ENCODE data around the gene OLA1.
A peak's percentile ranks its signal among the peaks of the same experiment; 100 is the strongest.

Gene OLA1

GRCh38 chr2:174066871-174067270 lies 181.5 kb downstream of the OLA1 start:
- in situ Hi-C loops (cut with HindIII; ENCODE audit: low sequenced_read_pairs) = no loop called here
- TF ChIP-seq CTCF (IDR thresholded peaks at IDR 0.05; ENCODE audit: low read depth, low read length, missing control alignments) = no peak
- no peak for DNase-seq (ENCODE audit: low read depth)
- no peak overlapping the region for H3K4me3 ChIP-seq (ENCODE audit: low read depth, low read length)

GRCh38 chr2:174063492-174064092 lies 184.7 kb downstream of the OLA1 start:
- no peak for TF ChIP-seq CTCF (IDR thresholded peaks at IDR 0.05; ENCODE audit: low read depth, low read length, missing control alignments)
- DNase-seq (ENCODE audit: low read depth) = no peak
- no peak overlapping the region for H3K4me3 ChIP-seq (ENCODE audit: low read depth, low read length)
- in situ Hi-C loops (cut with HindIII; ENCODE audit: low sequenced_read_pairs) = no loop called here

GRCh38 chr2:174062934-174063333 lies 185.4 kb downstream of the OLA1 start:
- no peak overlapping the region for H3K4me3 ChIP-seq (ENCODE audit: low read depth, low read length)
- no peak for TF ChIP-seq CTCF (IDR thresholded peaks at IDR 0.05; ENCODE audit: low read depth, low read length, missing control alignments)
- DNase-seq (ENCODE audit: low read depth) = no peak
- in situ Hi-C loops (cut with HindIII; ENCODE audit: low sequenced_read_pairs) = no loop called here

GRCh38 chr2:174059884-174060244 lies 188.5 kb downstream of the OLA1 start:
- no peak for TF ChIP-seq CTCF (IDR thresholded peaks at IDR 0.05; ENCODE audit: low read depth, low read length, missing control alignments)
- in situ Hi-C loops (cut with HindIII; ENCODE audit: low sequenced_read_pairs) = no loop called here
- H3K4me3 ChIP-seq (ENCODE audit: low read depth, low read length) = no peak overlapping the region
- DNase-seq (ENCODE audit: low read depth) = no peak

GRCh38 chr2:174059178-174059883 lies 189.0 kb downstream of the OLA1 start:
- peak; percentile 28 for DNase-seq (ENCODE audit: low read depth)
- no peak overlapping the region for H3K4me3 ChIP-seq (ENCODE audit: low read depth, low read length)
- in situ Hi-C loops (cut with HindIII; ENCODE audit: low sequenced_read_pairs) = no loop called here
- no peak for TF ChIP-seq CTCF (IDR thresholded peaks at IDR 0.05; ENCODE audit: low read depth, low read length, missing control alignments)

- DNase-seq (ENCODE audit: low read depth) = no peak
- TF ChIP-seq CTCF (IDR thresholded peaks at IDR 0.05; ENCODE audit: low read depth, low read length, missing control alignments) = no peak
- in situ Hi-C loops (cut with HindIII; ENCODE audit: low sequenced_read_pairs) = no loop called here
- no peak overlapping the region for H3K4me3 ChIP-seq (ENCODE audit: low read depth, low read length)
Measured at GRCh38 chr2:174058456-174058855, 189.9 kb downstream of the OLA1 start.
